ENCODE measurements around the gene PRKAB2.
"Not testable (repeated sequence)": the region's sequence is repeated elsewhere in the genome, so short reads cannot be mapped to it uniquely, and the experiment has no call there.

The PRKAB2 gene

GRCh38 chr1:147171399-147172167, 687 bp downstream of the PRKAB2 start:
- no peak for DNase-seq (ENCODE audit: low read depth in 2 of 2)

- no peak for DNase-seq (ENCODE audit: low read depth in 2 of 2)
Observed at GRCh38 chr1:147169840-147170674, 2.2 kb downstream of the PRKAB2 start.

GRCh38 chr1:147169171-147169570, 3.1 kb downstream of the PRKAB2 start:
- no peak for DNase-seq (ENCODE audit: low read depth in 2 of 2)

GRCh38 chr1:147168626-147169058, 3.6 kb downstream of the PRKAB2 start:
- DNase-seq (ENCODE audit: low read depth in 2 of 2), result no peak

- DNase-seq (ENCODE audit: low read depth in 2 of 2), result peak; percentile 90 to 91
Observed at GRCh38 chr1:147167365-147167764, 4.9 kb downstream of the PRKAB2 start.

GRCh38 chr1:147163019-147163418, 9.3 kb downstream of the PRKAB2 start:
- DNase-seq (ENCODE audit: low read depth in 2 of 2), result no peak

- no peak for DNase-seq (ENCODE audit: low read depth in 2 of 2)
Observed at GRCh38 chr1:147162093-147162492, 10.2 kb downstream of the PRKAB2 start.

GRCh38 chr1:147157116-147157515, 15.2 kb downstream of the PRKAB2 start:
- DNase-seq (ENCODE audit: low read depth in 2 of 2), result not testable (repeated sequence)

- no peak for DNase-seq (ENCODE audit: low read depth in 2 of 2)
Observed at GRCh38 chr1:147156642-147157041, 15.6 kb downstream of the PRKAB2 start.

GRCh38 chr1:147152772-147153171, 19.5 kb downstream of the PRKAB2 start:
- no peak for DNase-seq (ENCODE audit: low read depth in 2 of 2)

GRCh38 chr1:147151244-147151643, 21.0 kb downstream of the PRKAB2 start:
- no peak for DNase-seq (ENCODE audit: low read depth in 2 of 2)

- DNase-seq (ENCODE audit: low read depth in 2 of 2), result no peak
Observed at GRCh38 chr1:147142886-147143285, 29.4 kb downstream of the PRKAB2 start.

GRCh38 chr1:147130721-147131120, 41.5 kb downstream of the PRKAB2 start:
- not testable (repeated sequence) for DNase-seq (ENCODE audit: low read depth in 2 of 2)

GRCh38 chr1:147129116-147129873, 43.0 kb downstream of the PRKAB2 start:
- no peak for DNase-seq (ENCODE audit: low read depth in 2 of 2)

- DNase-seq (ENCODE audit: low read depth in 2 of 2), result no peak
Observed at GRCh38 chr1:147124266-147124665, 48.0 kb downstream of the PRKAB2 start.

- no peak for DNase-seq (ENCODE audit: low read depth in 2 of 2)
Observed at GRCh38 chr1:147117109-147117508, 55.2 kb downstream of the PRKAB2 start.

GRCh38 chr1:147115496-147115895, 56.8 kb downstream of the PRKAB2 start:
- no peak for DNase-seq (ENCODE audit: low read depth in 2 of 2)

- DNase-seq (ENCODE audit: low read depth in 2 of 2), result not testable (repeated sequence)
Observed at GRCh38 chr1:147115079-147115478, 57.2 kb downstream of the PRKAB2 start.

- DNase-seq (ENCODE audit: low read depth in 2 of 2), result not testable (repeated sequence)
Observed at GRCh38 chr1:147114353-147114752, 57.9 kb downstream of the PRKAB2 start.

- no peak for DNase-seq (ENCODE audit: low read depth in 2 of 2)
Observed at GRCh38 chr1:147111381-147112130, 60.7 kb downstream of the PRKAB2 start.

GRCh38 chr1:147110872-147111271, 61.4 kb downstream of the PRKAB2 start:
- no peak for DNase-seq (ENCODE audit: low read depth in 2 of 2)
